GM12878 (cell line): ENCODE results near the gene ZNF341. TPM values are rescaled to one million over a fixed set of nuclear protein-coding genes. Genes with fewer than 3 reads are reported as not detected.

Source experiments
- CHD1 ChIP-seq: IDR thresholded peaks from 2 replicates; pipeline ENCODE4 v1.6.1; 2012; ENCODE audit warnings: low read depth, low read length, improper control_type of control experiment
- JUNB ChIP-seq: IDR thresholded peaks from 2 replicates; pipeline ENCODE4 v1.6.1; 2016; ENCODE audit warnings: antibody characterized with exemption, mild to moderate bottlenecking
- MXI1 ChIP-seq: fragments of 150-350 bp; IDR thresholded peaks from 2 replicates; pipeline ENCODE4 v1.6.1; 2011; ENCODE audit warnings: low read depth, mild to moderate bottlenecking, inconsistent platforms, low read length, improper control_type of control experiment
- RCOR1 ChIP-seq: conservative IDR thresholded peaks from 2 replicates; pipeline ENCODE4 v1.6.1; 2012; ENCODE audit warnings: low read depth, low read length, improper control_type of control experiment
- SREBF1 ChIP-seq: IDR thresholded peaks from 2 replicates; pipeline ENCODE4 v1.6.1; 2012; ENCODE audit warnings: mild to moderate bottlenecking, low read length
- polyA plus RNA-seq, 11 experiments: library from polyadenylated mRNA; depleted of rRNA in 4 of 11; unstranded in 6 of 11; stranded (reverse) in 5 of 11; fragments of >200 nt; fragmentation: Nextera tagmentation in 4 of 11; fragmentation: Illumina TruSeq in 1 of 11; extraction: Ambion mirVana in 4 of 11; extraction: Trizol in 1 of 11; gene quantifications; 1 replicate in 1 of 11; 2 replicates in 10 of 11; pipeline versions ENCODE4 v1.2.1 to v1.2.3, GENCODE V29; 2011 to 2016; ENCODE audit warnings: inconsistent platforms in 2 of 11, missing spikeins in 2 of 11, low read depth in 1 of 11
- total RNA-seq, 4 experiments: library from RNA; depleted of rRNA in 3 of 4; stranded (reverse); fragments of >200 nt in 3 of 4; fragmentation: Illumina TruSeq in 1 of 4; extraction: Trizol in 1 of 4; gene quantifications; 2 replicates each; pipeline versions ENCODE4 v1.2.1 to v1.2.3, GENCODE V29; 2013 to 2021
- TF ChIP-seq, protein P1 (sequence below): IDR thresholded peaks from 2 replicates; pipeline ENCODE4 v1.6.1; 2012; ENCODE audit warnings: mild to moderate bottlenecking, low read depth, low read length
- TF ChIP-seq, protein P2 (sequence below): fragments of 450-650 bp; conservative IDR thresholded peaks from 2 replicates; pipeline ENCODE4 v1.6.1; 2017; ENCODE audit warnings: mild to moderate bottlenecking, moderate library complexity

The ZNF341 gene
- total and polyA plus RNA-seq, 10 of the 15 experiments (the other 5 are each of a cell fraction or from before 2014, with no cell fraction given) = 0.18 to 5.0 (median 2.6) TPM

DNA sequence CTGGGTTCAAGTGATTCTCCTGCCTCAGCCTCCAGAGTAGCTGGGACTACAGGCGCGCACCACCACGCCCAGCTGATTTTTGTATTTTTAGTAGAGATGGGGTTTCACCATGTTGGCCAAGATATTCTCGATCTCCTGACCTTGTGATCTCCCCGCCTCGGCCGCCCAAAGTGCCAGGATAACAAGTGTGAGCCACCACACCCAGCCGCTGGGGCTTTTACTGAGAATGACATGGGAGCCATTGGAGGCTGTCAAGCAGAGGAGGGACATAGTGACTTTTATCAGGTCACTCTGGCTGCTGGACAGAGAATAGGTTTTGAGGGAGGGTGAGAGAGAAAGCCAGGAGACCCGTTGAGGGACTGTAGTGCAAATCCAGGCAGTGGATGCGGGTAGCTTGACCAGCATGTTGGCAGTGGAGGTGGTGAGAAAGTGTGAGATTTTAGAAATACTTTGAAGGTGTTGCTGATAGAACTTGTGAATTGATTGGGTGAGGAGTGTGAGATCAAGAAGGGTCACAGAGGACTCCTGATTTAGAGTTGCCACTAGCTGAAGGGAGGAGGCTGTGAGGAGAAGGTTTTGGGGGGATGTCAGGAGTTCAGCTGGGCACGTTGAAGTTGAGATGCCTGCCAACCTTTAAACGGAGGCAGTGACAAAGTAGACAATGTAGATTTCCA, 14.7 kb downstream of the ZNF341 start (continued):
- TF ChIP-seq RCOR1 (no peak), MXI1 (no peak), JUNB (no peak), CHD1 (no peak), SREBF1 (no peak)
- TF ChIP-seq, protein P1, sequence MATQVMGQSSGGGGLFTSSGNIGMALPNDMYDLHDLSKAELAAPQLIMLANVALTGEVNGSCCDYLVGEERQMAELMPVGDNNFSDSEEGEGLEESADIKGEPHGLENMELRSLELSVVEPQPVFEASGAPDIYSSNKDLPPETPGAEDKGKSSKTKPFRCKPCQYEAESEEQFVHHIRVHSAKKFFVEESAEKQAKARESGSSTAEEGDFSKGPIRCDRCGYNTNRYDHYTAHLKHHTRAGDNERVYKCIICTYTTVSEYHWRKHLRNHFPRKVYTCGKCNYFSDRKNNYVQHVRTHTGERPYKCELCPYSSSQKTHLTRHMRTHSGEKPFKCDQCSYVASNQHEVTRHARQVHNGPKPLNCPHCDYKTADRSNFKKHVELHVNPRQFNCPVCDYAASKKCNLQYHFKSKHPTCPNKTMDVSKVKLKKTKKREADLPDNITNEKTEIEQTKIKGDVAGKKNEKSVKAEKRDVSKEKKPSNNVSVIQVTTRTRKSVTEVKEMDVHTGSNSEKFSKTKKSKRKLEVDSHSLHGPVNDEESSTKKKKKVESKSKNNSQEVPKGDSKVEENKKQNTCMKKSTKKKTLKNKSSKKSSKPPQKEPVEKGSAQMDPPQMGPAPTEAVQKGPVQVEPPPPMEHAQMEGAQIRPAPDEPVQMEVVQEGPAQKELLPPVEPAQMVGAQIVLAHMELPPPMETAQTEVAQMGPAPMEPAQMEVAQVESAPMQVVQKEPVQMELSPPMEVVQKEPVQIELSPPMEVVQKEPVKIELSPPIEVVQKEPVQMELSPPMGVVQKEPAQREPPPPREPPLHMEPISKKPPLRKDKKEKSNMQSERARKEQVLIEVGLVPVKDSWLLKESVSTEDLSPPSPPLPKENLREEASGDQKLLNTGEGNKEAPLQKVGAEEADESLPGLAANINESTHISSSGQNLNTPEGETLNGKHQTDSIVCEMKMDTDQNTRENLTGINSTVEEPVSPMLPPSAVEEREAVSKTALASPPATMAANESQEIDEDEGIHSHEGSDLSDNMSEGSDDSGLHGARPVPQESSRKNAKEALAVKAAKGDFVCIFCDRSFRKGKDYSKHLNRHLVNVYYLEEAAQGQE = no peak
- TF ChIP-seq, protein P2, sequence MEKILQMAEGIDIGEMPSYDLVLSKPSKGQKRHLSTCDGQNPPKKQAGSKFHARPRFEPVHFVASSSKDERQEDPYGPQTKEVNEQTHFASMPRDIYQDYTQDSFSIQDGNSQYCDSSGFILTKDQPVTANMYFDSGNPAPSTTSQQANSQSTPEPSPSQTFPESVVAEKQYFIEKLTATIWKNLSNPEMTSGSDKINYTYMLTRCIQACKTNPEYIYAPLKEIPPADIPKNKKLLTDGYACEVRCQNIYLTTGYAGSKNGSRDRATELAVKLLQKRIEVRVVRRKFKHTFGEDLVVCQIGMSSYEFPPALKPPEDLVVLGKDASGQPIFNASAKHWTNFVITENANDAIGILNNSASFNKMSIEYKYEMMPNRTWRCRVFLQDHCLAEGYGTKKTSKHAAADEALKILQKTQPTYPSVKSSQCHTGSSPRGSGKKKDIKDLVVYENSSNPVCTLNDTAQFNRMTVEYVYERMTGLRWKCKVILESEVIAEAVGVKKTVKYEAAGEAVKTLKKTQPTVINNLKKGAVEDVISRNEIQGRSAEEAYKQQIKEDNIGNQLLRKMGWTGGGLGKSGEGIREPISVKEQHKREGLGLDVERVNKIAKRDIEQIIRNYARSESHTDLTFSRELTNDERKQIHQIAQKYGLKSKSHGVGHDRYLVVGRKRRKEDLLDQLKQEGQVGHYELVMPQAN = no peak
